IPS DF 4.7 (cell line): ENCODE results near the gene CDC45.
"Not testable (repeated sequence)": the region's sequence is repeated elsewhere in the genome, so short reads cannot be mapped to it uniquely, and the experiment has no call there.

ENCODE experiments used
- DNase-seq: peaks from one replicate; pipeline ENCODE4 v3.0.0-alpha.2; 2013; ENCODE audit warnings: low spot score; ENCODE audit errors: extremely low read depth

CDC45 gene, protein sequence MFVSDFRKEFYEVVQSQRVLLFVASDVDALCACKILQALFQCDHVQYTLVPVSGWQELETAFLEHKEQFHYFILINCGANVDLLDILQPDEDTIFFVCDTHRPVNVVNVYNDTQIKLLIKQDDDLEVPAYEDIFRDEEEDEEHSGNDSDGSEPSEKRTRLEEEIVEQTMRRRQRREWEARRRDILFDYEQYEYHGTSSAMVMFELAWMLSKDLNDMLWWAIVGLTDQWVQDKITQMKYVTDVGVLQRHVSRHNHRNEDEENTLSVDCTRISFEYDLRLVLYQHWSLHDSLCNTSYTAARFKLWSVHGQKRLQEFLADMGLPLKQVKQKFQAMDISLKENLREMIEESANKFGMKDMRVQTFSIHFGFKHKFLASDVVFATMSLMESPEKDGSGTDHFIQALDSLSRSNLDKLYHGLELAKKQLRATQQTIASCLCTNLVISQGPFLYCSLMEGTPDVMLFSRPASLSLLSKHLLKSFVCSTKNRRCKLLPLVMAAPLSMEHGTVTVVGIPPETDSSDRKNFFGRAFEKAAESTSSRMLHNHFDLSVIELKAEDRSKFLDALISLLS

GRCh38 chr22:19479355-19480172 is at the start of gene CDC45:
Gene CDC45 (plus strand): TSS chr22:19479920. CDS start chr22:19479969, 49 bp downstream.
- peak; percentile 88 for DNase-seq

- DNase-seq, result no peak
These were observed 49.5 kb upstream of the CDC45 start for GRCh38 chr22:19429950-19430889.

- DNase-seq, result no peak
These were observed 48.7 kb upstream of the CDC45 start for GRCh38 chr22:19430890-19431541.

- DNase-seq, result no peak
These were observed 48.0 kb upstream of the CDC45 start, which contains the start of gene HIRA for GRCh38 chr22:19431649-19432132. Gene HIRA (minus strand): TSS chr22:19431733. CDS start chr22:19431476, 257 bp downstream.

GRCh38 chr22:19432133-19432851 is 47.4 kb upstream of the CDC45 start, which contains the start of gene MRPL40:
Gene MRPL40 (plus strand): TSS chr22:19432545. CDS start chr22:19432555, 10 bp downstream.
- DNase-seq, result no peak

- DNase-seq, result no peak
These were observed 45.3 kb upstream of the CDC45 start for GRCh38 chr22:19434401-19434800.

DNA sequence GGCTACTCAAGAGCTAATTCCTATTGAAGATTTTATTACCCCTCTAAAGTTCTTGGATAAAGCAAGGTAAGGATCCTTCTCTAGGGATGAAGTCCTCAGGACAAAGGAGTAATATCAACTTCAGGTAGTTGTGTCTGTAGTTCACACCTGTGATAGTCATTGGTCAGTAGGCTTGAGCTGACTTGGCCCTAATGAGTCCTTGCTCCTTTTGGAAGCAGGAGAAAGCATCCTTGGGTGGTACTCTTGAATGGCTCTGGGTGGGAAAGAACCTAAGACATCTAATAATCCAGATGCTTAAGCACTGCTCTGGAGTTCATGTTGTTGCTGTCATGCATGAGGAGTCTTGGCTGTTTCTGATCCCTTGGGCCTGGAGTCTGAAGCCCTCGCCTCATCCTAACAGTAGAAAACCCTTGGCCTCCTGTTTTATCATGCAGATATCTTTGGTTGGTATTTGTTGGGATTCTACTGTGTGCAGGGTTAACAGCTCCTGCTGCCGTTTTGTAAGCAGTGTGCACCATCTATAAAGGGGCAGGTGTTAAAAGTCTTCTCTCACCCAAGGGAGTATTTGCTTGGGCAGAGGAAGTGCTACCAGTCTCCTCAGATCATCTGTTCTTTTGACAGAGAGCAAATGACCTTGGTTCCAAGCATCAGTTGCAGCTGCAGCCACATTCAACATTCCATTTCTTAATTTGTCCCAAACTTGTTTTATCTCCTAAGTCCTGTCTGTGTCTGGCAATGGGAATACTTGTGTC is 44.7 kb upstream of the CDC45 start:
- DNase-seq, result no peak

DNA sequence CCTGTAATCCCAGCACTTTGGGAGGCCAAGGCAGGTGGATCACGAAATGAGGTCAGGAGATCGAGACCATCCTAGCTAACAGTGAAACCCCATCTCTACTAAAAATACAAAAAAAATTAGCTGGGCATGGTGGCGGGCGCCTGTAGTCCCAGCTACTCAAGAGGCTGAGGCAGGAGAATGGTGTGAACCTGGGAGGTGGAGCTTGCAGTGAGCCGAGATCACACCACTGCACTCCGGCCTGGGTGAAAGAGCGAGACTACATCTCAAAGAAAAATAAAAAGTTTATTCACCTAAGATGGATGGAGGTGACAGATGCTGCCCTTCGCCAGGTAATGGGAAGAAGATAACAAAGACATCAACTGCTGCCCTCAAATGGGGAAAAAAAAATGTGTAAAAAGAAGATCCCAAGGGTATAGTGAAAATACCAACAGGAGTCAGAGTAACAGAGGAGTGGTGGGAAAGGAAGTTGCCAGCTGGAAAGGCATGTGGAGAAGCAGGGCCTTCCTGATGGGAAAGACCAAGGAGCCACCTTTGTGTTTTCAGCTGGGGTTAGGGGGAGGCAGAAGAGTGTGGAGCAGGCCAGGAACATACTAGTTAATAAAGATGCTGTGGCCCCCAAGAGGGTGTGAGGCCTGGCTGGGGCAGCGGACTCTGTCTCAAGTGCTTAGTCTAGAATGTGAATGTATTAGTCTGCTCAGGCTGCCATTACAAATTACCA is 43.1 kb upstream of the CDC45 start:
- DNase-seq, result not testable (repeated sequence)

DNA sequence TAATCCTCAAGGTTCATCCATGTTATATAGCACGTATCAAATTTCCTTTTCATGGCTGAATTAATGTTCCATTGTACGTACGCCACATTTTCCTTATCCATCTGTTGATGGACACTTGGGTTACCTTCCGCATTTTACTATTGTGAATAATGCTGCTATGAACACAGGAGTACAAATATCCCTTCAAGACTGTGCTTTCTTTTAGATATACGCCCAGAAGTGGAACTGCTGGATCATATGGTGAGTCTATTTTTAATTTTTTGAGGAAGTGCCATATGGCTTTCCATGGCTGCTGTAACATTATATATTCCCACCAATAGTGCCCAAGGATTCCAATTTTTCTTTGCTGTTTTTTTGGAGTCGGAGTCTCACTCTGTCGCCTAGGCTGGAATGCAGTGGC is 41.4 kb upstream of the CDC45 start:
- no peak for DNase-seq

- DNase-seq, result no peak
These were observed 39.1 kb upstream of the CDC45 start for GRCh38 chr22:19440411-19441195.

DNA sequence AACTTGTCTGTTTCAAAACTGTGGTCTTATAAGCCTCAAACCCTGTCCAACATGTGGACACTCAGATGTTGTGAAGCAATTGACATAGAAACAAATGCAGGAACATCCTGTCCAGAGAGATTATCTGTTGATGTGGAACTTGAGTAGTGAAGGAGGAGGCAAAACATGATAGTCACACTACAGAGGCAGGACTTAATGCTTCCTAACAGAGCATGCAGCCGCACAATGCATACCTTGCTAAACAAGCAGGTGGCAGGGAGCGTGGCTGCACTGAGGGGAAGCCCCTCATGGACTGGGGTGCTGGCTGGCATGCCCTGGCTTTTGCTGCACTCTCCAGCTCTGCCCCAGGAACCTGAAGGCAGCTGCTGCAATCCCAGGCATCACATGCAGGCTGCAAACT is 37.6 kb upstream of the CDC45 start:
- DNase-seq, result no peak

DNA sequence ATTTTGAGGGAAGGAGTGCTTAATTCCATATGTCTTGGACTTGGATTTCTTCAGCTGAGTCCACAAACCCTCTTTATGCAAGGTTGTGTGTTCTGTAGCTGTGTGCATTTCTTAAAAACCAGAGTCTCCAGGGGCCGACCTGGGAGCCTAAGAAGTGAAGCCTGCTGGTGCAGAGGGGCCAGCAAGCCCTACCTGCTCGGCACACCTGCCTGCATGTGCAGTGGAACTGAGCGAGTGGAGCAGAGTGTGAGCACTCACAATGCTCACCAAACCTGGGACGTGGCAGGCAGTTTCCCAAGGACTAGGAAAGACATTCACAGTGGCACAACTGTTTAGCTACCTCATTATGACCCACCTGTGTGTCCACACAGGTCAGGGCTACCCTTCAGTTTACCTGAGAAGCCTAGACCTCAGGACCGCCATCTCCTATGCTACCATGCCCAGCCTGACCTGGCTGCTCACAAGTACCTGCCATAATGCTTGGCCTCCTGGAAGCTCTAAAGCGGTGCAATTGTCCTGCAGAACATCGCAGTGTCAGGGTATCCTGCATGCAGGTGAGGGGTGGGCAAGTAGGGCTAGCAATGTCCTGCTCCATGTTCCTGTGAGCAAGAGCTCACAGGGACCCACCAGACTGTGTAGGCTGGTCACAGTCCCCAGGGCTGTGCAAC is 36.0 kb upstream of the CDC45 start:
- no peak for DNase-seq

DNA sequence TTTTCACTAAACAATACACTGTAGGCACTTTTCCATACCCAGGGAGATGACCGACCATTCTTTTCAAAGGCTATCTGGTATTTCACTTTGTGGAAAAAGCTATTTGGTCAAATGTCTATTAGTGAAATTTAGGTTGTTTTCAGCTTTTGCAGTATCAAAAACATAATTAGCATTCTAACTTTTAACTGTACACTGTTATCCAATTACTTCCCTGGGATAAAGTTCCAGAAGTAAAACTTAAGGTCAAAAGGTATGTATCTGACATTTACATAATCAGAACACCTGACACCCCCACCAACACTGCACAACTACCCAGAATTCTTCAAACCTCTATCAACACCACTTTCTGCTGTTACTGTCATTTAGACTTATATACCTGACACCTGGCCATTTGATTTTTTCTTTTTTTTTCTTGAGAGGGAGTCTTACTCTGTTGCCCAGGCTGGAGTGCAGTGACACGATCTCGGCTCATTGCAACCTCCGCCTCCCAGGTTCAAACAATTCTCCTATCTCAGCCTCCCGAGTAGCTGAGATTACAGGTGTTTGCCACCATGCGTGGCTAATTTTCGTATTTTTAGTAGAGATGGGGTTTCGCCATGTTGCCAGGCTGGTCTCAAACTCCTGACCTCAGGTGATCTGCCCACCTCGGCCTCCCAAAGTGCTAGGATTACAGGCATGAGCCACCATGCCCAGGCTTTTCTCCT is 34.3 kb upstream of the CDC45 start:
- DNase-seq, result not testable (repeated sequence)

DNA sequence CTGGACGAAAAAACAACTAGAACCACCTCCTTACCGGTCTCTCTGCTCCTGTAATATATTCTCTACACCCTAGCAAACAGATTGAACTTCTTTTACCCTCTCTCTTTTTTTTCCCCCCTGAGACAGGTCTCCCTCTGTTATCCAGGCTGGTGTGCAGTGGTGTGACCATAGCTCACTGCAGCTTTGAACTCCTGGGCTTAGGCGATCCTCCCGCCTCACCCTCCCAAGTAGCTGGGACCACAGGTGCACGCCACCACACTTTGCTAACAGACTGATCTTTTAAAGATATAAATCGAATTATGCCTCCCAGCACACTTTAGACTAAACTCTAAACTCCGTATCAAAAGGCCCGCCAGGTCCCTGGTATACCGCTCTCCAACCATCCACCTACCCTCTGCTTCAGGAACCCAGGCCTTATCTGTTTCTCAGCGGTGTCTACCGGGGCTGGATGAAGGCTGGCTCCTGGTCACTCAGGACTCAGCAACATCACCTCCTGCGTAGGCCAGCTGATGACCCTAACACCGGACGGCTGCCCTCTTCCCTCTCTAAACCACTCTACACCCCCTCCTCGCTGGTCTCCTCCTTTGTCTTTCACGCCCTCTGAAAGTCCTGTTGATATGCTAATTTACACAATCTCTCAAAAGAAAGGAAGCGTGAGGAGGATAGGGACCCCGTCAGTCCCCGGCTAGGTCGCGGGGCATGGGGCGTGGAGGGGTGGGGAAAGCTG is 33.0 kb upstream of the CDC45 start:
- no peak for DNase-seq

DNA sequence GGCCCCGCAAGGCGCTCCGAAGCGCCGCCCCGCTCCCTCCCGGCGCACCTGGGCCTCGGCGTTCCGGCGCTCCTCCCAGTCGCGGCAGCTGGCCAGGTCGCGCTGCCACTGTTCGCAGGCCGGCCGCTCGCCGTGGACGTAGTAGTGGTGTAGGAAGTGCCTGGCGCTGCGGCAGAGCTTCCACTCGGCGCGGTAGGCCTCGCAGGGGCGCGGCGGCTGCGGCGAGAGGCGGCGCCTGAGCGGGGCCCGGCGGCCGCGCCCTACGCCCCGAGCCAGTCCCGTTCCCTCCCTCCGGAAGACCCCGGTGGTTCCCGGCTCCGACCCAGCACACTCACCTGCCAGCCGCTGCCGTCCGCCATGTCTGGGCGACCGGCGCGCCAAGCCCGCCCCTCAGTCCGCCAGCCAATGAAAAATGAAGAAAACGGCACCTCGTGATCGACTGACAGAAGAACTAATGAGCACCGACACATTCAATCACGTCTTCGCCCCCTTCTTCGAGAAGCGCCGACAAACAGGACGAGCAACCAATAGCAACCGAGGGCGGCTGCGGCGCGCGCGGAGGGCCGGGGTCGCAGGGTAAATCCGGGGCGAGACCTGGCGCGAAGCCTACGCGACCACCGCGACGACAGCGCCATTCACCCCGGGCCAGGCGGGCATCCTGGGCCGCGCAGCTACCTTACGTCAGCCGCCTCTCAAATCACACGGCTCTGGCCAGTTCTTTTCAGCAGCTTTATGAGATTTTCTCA is 32.2 kb upstream of the CDC45 start, which contains the start of gene C22orf39:
TSS of gene C22orf39 (minus strand) at position 382 of the 746 bp plus-strand sequence. CDS start at position 359, 23 bp downstream.
- DNase-seq, result peak; percentile 85
